HUES48 (cell line): ENCODE results near the gene OTUD7B.

Experiments
- H3K27ac ChIP-seq: one replicate; pipeline ENCODE4 v1.7.0; 2013; ENCODE audit warnings: low read depth, low read length, inconsistent platforms
- H3K27me3 ChIP-seq: 2 replicates; pipeline ENCODE4 v1.6.1; 2013; ENCODE audit warnings: mild to moderate bottlenecking, low read length; ENCODE audit not compliant: control insufficient read depth, insufficient read depth
- H3K36me3 ChIP-seq: 2 replicates; pipeline ENCODE4 v1.6.1; 2013; ENCODE audit warnings: low read length; ENCODE audit not compliant: control insufficient read depth, insufficient read depth
- H3K4me1 ChIP-seq: 2 replicates; pipeline ENCODE4 v1.6.1; 2013; ENCODE audit warnings: mild to moderate bottlenecking, low read length; ENCODE audit not compliant: control insufficient read depth, insufficient read depth
- H3K4me3 ChIP-seq: 2 replicates; pipeline ENCODE4 v1.5.1; 2013; ENCODE audit warnings: mild to moderate bottlenecking, low read depth, low read length
- H3K9ac ChIP-seq: 2 replicates; pipeline ENCODE4 v1.6.1; 2013; ENCODE audit warnings: mild to moderate bottlenecking, low read depth, low read length, moderate library complexity
- H3K9me3 ChIP-seq: 2 replicates; pipeline ENCODE4 v1.6.1; 2013; ENCODE audit warnings: low read length; ENCODE audit not compliant: control insufficient read depth, insufficient read depth

The OTUD7B gene

GRCh38 chr1:149917571-149918144, 92.9 kb downstream of the OTUD7B start, which contains the start of gene SV2A:
SV2A (minus strand) TSS chr1:149917844; CDS start chr1:149913840, 4,004 bp downstream.
- peaks cover 17% of the 10 kb centered on the region for H3K36me3 ChIP-seq
- peak within 1 kb of the TSS; percentile 80 for H3K4me3 ChIP-seq
- H3K27ac ChIP-seq: peak within 1 kb of the TSS; percentile 59
- H3K9me3 ChIP-seq: no peaks in the 10 kb centered on the region
- peaks cover 14% of the 10 kb centered on the region for H3K4me1 ChIP-seq
- H3K9ac ChIP-seq: peak within 1 kb of the TSS; percentile 62
- H3K27me3 ChIP-seq: no peaks in the 10 kb centered on the region

GRCh38 chr1:149916898-149917252, 93.7 kb downstream of the OTUD7B start:
- Histone ChIP-seq H3K27ac (no peak overlapping the region), H3K4me3 (peak overlapping the region; percentile 80), H3K9ac (no peak overlapping the region), H3K4me1 (peaks cover 14% of the 10 kb centered on the region), H3K36me3 (peaks cover 17% of the 10 kb centered on the region), H3K9me3 (no peaks in the 10 kb centered on the region), H3K27me3 (no peaks in the 10 kb centered on the region)

- Histone ChIP-seq H3K4me3 (peak overlapping the region; percentile 80), H3K27ac (peak overlapping the region; percentile 50), H3K4me1 (peaks cover 14% of the 10 kb centered on the region), H3K9ac (peak overlapping the region; percentile 44; the same call in 1 of the 2 replicates), H3K36me3 (peaks cover 20% of the 10 kb centered on the region), H3K9me3 (no peaks in the 10 kb centered on the region), H3K27me3 (no peaks in the 10 kb centered on the region)
Observed at GRCh38 chr1:149916193-149916897, 94.2 kb downstream of the OTUD7B start.

GRCh38 chr1:149915429-149916192, 94.9 kb downstream of the OTUD7B start:
- Histone ChIP-seq H3K4me1 (peaks cover 14% of the 10 kb centered on the region), H3K9ac (peak overlapping the region; percentile 44; the same call in 1 of the 2 replicates), H3K4me3 (peak overlapping the region; percentile 80; the same call in 1 of the 2 replicates), H3K9me3 (no peaks in the 10 kb centered on the region), H3K27ac (peak overlapping the region; percentile 50), H3K36me3 (peaks cover 24% of the 10 kb centered on the region), H3K27me3 (no peaks in the 10 kb centered on the region)

- H3K9ac ChIP-seq: no peak overlapping the region
- H3K9me3 ChIP-seq: no peaks in the 10 kb centered on the region
- no peak overlapping the region for H3K27ac ChIP-seq
- H3K4me1 ChIP-seq: peaks cover 14% of the 10 kb centered on the region
- H3K27me3 ChIP-seq: no peaks in the 10 kb centered on the region
- H3K4me3 ChIP-seq: no peak overlapping the region
- peaks cover 35% of the 10 kb centered on the region for H3K36me3 ChIP-seq
Observed at GRCh38 chr1:149914545-149914944, 96.0 kb downstream of the OTUD7B start.

GRCh38 chr1:149906570-149907075, 103.9 kb downstream of the OTUD7B start:
- Histone ChIP-seq H3K9ac (no peak overlapping the region), H3K36me3 (peaks cover 60% of the 10 kb centered on the region)

GRCh38 chr1:149903836-149904491, 106.6 kb downstream of the OTUD7B start:
- no peak overlapping the region for H3K4me3 ChIP-seq
- no peaks in the 10 kb centered on the region for H3K4me1 ChIP-seq
- no peak overlapping the region; the same call in 1 of the 2 replicates for H3K9ac ChIP-seq
- peaks cover 39% of the 10 kb centered on the region for H3K36me3 ChIP-seq
- no peaks in the 10 kb centered on the region for H3K27me3 ChIP-seq
- H3K9me3 ChIP-seq: no peaks in the 10 kb centered on the region
- H3K27ac ChIP-seq: no peak overlapping the region

More at GRCh38 chr1:149906570-149907075, 103.9 kb downstream of the OTUD7B start:
- H3K27me3 ChIP-seq: no peaks in the 10 kb centered on the region
- no peak overlapping the region for H3K27ac ChIP-seq
- no peak overlapping the region for H3K4me3 ChIP-seq
- H3K9me3 ChIP-seq: no peaks in the 10 kb centered on the region
- H3K4me1 ChIP-seq: no peaks in the 10 kb centered on the region

GRCh38 chr1:149899460-149900284, 110.9 kb downstream of the OTUD7B start, which contains the start of gene BOLA1:
BOLA1 (plus strand) TSS chr1:149899568; CDS start chr1:149900060, 492 bp downstream.
- Histone ChIP-seq H3K9me3 (no peaks in the 10 kb centered on the region), H3K27ac (peak within 1 kb of the TSS; percentile 53), H3K36me3 (peaks cover 3% of the 10 kb centered on the region; the same call in 1 of the 2 replicates), H3K4me1 (no peaks in the 10 kb centered on the region), H3K4me3 (peak within 1 kb of the TSS; percentile 72), H3K9ac (peak within 1 kb of the TSS; percentile 75), H3K27me3 (no peaks in the 10 kb centered on the region)

GRCh38 chr1:149896575-149896974, 114.0 kb downstream of the OTUD7B start:
- Histone ChIP-seq H3K9ac (no peak overlapping the region), H3K27me3 (no peaks in the 10 kb centered on the region), H3K4me1 (no peaks in the 10 kb centered on the region), H3K36me3 (no peaks in the 10 kb centered on the region), H3K9me3 (no peaks in the 10 kb centered on the region), H3K27ac (no peak overlapping the region), H3K4me3 (no peak overlapping the region)

- Histone ChIP-seq H3K9ac (peak overlapping the region; percentile 95), H3K27ac (peak overlapping the region; percentile 99), H3K4me1 (peaks cover 16% of the 10 kb centered on the region), H3K27me3 (no peaks in the 10 kb centered on the region), H3K9me3 (no peaks in the 10 kb centered on the region), H3K36me3 (no peaks in the 10 kb centered on the region), H3K4me3 (peak overlapping the region; percentile 82)
Observed at GRCh38 chr1:149888999-149889289, 121.6 kb downstream of the OTUD7B start.
